Prostate gland (tissue), 2 donors: ENCODE results near the gene UBE2E1.

Experiments
- POLR2A ChIP-seq: fragments of 450-650 bp; IDR thresholded peaks from one replicate; pipeline ENCODE4 v1.6.1; 2016; ENCODE audit warnings: antibody characterized with exemption, mild to moderate bottlenecking
- POLR2AphosphoS5 ChIP-seq: sonication (generic); formaldehyde crosslinking; IDR thresholded peaks from one replicate; pipeline ENCODE4 v1.6.1; 2017; ENCODE audit warnings: antibody characterized with exemption
- TF ChIP-seq, protein P1 (sequence below), 4 experiments: fragments of 200-600 bp in 2 of 4; fragments of 450-650 bp in 2 of 4; sonication (generic) in 2 of 4; IDR thresholded peaks; 1 replicate in 3 of 4; 2 replicates in 1 of 4; pipeline ENCODE4 v1.5.1; 2016 to 2019; ENCODE audit warnings: antibody characterized with exemption in 4 of 4, mild to moderate bottlenecking in 2 of 4, moderate library complexity in 2 of 4

DNA sequence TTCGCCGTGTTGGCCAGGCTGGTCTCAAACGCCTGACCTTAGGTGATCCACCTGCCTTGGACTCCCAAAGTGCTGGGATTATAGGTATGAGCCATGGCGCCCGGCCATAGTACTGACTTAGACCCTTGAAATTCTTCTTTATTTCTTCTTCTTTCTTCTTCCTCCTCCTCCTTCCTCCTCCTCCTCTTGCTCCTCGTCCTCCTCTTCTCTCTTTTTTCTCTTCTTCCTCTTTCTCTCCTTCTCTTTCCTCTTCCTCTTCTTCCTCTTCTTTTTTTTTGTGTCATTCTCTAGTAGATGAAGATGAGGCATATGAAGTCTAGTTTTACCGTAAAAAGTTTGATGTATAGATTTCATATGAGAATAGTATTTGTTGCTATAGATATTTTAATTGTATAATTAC, 120.5 kb downstream of the UBE2E1 start:
- TF ChIP-seq, protein P1, sequence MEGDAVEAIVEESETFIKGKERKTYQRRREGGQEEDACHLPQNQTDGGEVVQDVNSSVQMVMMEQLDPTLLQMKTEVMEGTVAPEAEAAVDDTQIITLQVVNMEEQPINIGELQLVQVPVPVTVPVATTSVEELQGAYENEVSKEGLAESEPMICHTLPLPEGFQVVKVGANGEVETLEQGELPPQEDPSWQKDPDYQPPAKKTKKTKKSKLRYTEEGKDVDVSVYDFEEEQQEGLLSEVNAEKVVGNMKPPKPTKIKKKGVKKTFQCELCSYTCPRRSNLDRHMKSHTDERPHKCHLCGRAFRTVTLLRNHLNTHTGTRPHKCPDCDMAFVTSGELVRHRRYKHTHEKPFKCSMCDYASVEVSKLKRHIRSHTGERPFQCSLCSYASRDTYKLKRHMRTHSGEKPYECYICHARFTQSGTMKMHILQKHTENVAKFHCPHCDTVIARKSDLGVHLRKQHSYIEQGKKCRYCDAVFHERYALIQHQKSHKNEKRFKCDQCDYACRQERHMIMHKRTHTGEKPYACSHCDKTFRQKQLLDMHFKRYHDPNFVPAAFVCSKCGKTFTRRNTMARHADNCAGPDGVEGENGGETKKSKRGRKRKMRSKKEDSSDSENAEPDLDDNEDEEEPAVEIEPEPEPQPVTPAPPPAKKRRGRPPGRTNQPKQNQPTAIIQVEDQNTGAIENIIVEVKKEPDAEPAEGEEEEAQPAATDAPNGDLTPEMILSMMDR (IDR thresholded peaks at IDR 0.05): no peak
- no peak for TF ChIP-seq POLR2A
- TF ChIP-seq POLR2AphosphoS5: no peak
